Stimulated activated CD4-positive, alpha-beta T cell treated with anti-CD3 and anti-CD28 coated beads, Interleukin-1b, Interleukin-23, amount 100 ng/mL, for 4 hours (primary cell): ENCODE measurements around the gene LSM14B.
"Not testable (repeated sequence)": the region's sequence is repeated elsewhere in the genome, so short reads cannot be mapped to it uniquely, and the experiment has no call there.

ENCODE experiments used
- DNase-seq, 2 donors: peaks; one replicate each; pipeline ENCODE4 v3.0.0-alpha.2; 2020; ENCODE audit warnings: low read depth in 2 of 2

The LSM14B gene

DNA sequence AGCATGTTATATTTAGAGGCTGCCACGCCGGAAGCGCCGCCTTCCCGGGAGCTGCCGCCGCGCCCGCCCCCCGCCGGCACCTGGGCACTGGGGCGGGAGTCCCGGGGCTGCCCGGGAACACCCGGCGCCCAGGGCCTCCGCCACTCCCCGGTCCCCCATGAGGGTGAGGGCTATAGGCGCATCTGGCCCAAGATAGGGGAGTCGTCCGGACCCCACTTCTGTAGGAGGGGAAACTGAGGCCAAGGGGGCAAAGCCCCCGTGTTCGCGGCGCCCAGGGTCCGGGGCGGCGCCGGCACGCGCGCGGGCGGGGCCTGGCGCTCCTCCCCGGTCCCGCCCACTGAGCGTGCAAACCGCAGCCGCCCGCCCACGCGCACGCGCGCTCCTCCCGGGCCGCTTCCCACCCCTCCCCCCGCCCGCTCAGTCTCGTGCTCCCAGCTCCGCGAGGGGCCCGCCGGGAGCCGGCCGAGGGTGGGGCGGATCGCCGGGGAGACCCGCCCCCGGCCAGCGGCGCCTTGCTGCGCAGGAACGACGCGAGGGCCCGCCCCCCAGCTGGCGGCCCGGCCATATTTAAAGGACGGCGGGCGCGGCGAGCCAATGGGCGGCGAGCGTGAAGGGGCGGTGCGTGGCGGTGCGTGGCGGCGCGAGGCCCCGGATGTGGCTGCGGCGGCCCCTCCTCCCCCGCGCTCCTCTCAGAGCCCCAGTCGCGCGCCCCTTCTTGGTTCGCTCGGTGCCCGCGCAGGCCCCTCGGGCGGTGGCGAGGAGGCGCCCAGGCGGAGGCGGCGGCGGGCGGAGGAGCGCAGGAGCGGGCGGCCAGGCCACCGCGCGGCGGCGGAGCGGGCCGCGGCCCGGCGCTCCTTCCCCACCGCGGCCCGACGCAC lies at the start of gene LSM14B:
LSM14B (plus strand) TSS at position 700 of the 878 bp plus-strand sequence. CDS start 192 bp downstream, outside the sequence.
- DNase-seq = peak; percentile 98 to 99

DNA sequence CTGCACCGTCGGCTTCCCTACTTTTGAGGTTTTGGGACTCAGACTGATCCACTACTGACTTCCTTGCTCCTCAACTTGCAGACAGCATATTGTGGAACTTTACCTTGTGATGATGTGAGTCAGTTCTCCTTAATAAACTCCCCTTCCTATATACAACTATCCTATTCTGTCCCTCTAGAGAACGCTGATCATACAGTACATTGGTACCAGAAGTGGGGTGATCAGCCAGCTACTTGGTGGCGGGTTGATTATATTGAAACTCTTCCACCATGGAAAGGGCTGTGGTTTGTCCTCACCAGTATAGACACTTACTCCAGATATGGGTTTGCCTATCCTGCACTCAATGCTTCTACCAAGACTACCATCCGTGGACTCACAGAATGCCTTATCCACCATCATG lies 49.0 kb upstream of the LSM14B start:
- no peak for DNase-seq

DNA sequence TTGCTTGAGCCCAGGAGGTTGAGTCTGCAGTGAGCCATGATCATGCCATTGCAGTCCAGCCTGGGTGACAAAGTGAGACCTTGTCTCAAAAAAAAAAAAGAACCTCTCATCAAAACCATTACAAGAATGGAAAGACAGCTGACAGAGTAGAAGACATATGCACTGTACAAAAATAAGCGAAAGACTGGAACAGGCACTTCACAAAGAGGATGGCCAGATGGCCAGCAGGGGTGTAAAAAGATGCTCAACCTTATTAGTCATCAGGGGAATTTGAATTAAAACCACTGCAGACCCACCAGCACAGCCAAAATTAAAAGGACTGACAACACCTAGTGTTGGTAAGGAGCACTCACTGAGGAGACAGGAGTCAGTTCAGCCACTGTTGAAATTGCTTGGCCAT lies 43.1 kb upstream of the LSM14B start:
- DNase-seq = no peak

DNA sequence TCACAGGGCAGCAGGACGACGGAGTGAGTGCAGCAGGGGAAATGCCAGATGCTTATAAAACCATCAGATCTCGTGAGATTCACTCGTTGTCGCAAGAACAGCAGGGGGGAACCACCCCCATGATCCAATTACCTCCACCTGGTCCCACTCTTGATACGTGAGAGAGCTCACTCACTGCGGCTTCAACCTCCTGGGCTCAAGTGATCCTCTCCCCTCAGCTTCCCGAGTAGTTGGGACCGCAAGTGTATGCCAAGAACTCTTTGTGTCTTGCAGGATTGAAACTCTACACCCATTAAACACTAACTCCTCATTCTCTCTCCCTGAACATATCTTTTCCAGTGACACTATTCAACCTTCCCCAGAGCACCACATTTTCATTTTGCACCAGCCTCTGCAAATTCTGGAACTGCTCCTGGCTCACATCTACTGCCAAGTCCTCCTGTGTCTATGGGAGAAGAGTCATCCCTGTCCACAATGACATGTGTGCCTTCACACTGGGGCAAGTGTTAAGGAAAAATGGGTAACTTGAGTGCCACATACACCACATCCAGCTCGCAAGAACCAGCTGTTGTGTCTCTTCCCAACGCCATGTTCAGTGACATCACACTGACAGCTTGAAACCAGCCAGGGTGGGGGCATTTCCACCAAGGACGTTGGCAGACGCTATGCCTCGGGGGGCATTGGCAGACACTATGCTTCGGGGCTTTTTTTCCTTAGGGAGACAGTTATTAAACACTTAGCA lies 41.9 kb upstream of the LSM14B start:
- no peak for DNase-seq

DNA sequence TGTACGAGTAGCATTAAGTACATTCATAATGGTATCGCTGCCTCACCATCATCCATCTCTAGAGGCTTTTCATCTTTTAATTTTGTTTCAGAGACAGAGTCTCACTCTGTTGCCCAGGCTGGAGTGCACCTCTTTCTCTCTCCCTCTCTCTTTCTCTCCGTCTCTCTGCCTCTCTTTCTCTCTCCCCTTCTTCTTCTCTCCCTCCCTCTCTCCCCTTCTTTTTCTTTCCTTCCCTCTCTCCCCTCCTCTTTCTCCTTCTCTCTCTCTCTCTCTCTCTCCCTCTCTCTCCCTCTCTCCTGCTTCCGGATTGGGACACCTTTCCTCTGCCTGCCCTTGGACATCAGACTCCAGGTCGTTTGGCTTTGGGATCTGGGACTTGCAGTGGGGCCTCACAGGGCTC lies 39.0 kb upstream of the LSM14B start:
- DNase-seq = no peak

DNA sequence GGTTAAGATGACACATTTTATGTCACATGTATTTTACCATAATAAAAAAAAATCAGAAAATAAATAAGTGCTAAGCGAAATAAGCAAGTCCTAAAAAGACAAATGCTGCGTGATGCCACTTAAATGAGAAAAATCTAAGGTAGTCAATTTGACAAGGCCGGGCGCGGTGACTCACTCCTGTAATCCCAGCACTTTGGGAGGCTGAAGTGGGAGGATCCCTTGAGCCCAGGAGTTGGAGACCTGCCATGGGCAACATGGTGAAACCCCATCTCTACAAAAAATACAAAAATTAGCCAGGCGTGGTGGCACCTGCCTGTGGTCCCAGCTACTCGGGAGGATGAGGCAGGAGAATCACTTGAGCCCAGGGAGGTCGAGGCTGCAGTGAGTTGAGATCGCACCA lies 38.1 kb upstream of the LSM14B start:
- not testable (repeated sequence) for DNase-seq

DNA sequence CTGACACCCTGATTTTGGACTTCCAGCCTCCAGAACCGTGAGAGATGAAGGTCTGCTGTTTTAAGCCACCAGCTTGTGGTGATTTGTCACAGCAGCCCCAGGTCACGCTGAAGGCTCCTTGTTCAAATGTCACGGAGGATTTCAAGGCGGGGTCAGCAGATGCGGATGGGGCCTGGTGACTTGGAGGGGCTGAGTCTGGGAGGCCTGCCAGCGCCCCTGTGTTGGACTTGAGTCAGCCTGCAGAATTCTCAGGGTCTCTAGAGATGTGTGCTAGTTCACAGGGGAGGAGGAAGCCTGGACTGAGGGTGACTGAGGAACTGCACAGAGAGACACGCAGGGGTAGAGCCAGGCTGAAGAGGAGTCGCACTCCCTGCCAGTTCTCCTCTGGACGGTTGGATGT lies 37.1 kb upstream of the LSM14B start:
- no peak for DNase-seq

DNA sequence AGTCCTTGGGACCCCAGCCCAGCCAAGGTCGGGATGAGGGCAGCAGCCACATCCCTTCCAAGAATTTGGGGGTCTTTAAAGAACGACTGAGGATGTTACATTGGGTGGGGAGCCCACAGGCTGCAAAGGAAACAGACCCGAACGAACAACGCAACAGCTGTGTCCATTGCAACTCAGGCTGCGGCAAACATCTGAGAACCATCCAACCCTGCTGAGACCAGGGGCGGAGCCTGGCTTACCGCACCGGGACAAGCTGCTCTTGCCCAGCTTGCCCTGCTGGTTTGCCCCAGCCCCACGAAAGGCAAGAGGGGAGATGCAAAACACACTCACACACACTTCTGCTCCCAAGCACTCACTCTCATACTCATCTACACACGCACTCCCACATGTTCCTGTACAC lies 35.0 kb upstream of the LSM14B start:
- DNase-seq = no peak

DNA sequence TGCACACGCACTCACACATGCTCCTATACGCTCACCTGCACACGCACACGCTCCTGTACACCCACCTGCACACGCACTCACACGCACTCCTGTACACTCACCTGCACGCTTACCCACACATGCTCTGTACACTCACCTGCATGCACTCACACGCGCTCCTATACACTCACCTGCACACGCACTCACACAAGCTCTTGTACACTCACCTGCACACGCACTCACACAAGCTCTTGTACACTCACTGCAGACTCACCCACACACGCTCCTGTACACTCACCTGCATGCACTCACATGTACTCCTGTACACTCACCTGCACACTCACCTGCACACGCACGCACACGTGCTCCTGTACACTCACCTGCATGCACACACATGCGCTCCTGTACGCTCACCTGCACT lies 34.6 kb upstream of the LSM14B start:
- DNase-seq = no peak

DNA sequence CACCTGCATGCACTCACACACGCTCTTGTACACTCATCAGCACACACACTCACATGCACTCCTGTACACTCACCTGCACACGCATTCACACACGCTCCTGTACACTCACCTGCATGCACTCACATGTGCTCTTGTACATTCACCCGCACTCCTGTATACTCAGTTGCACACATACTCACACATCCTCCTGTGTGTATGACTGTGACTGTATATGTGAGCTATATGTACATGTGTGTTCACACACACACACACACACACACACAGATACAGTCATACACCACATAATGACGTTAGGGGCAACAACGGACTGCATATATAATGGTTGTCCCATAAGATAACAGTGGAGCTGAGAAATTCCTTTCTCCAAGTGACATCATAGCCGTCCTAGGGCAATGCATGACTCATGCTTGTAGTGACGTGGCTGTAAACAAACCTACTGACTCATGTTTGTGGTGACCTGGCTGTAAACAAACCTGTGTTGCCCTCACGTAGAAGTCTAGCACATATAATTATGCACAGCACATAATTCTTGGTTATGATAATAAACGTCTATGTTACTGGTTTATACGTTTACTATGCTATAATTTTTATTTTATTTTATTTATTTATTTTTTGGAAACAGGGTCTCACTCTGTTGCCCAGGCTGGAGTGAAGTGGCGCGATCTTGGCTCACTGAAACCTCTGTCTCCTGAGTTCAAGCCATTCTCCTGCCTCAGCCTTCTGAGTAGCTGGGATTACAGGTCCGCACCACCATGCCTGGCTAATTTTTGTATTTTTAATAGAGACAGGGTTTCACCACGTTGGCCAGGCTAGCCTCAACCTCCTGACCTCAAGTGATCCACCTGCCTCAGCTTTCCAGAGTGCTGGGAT lies 33.8 kb upstream of the LSM14B start:
- DNase-seq = no peak

DNA sequence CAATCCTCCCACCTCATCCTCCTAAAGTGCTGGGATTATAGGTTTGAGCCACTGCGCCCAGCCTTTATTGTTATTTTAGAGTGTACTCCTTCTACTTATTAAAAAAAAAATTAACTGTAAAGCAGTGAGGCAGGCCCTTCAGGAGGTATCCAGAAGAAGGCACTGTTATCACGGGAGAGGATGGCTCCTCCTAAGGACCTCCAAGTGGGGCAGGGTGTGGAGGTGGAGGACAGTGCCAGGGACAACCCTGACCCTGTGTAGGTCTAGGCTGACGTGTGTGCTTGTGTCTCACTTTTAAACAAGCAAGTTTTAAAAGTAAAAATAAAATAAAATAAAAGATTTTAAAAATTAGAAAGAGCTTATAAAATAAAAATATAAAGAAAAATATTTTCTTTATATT lies 32.9 kb upstream of the LSM14B start:
- no peak for DNase-seq

DNA sequence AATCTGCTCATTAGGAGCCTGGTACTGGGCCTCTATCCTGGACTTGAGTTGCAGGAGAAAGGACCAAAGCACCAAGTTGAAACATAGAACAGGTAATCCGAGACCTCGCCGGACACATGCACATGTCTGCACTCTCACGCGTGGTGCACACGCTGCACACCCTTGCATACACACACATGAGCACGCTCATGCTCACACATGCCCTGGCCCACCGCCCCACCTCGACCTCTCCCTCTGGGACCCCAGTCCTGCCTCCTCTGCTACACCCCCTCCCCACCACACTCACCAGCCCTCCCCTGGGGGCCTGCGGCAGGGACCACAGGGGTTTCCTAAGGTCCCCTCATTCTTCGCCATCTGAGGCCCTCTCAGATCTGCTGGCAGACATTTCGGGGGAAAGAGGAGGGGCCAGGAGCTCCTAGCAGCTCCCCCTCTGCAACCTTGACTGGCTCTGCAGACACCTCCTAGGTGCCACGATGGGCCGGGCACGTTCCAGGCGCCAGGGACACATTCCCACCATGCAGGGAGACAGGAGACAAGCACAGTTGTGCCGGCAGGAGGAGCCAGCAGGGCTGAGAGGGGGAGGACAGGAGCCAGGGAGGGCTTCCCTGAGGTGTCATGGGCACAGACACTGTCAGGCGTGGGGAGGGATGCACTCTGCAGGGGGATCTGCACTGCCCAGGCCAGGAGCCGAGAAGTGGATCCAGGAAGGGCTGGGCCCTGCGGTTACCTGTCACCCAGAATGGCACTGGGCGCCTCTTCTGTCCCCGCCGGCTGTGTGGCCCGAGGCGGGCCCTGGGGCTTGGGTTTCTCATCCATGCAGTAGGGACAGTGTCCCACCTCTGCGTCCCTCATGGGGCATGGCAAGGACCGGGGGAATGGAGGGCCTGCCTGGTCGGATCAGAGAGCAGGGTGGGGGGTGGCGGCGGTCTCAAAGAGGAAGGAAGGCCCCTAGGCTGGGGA lies 25.6 kb upstream of the LSM14B start:
- no peak for DNase-seq

DNA sequence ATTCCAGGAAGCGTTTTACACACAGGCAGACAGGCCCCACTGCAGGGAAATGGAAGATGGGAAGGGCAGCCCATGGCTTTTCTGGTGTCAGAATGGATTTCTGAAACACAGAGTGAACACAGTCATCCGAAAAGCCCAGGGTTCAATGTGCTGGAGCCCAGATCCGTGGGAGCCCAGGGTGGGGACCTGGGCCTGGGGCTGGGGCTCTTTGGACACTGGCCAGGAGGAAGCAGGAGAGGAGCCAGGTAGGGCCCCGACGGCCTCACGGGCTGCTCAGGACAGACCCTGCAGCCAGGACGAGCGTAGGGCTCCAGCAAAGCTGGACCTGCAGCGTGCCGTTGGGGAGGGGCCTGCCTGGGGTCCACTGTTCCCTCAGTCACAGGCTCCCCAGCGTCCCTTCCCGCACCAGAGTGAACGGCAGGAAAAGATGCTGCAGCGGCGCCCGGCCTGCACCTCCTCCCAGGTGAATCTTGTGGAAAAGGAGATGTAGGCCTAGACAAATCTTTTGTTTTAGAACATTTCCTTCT lies 24.3 kb upstream of the LSM14B start:
- no peak for DNase-seq

DNA sequence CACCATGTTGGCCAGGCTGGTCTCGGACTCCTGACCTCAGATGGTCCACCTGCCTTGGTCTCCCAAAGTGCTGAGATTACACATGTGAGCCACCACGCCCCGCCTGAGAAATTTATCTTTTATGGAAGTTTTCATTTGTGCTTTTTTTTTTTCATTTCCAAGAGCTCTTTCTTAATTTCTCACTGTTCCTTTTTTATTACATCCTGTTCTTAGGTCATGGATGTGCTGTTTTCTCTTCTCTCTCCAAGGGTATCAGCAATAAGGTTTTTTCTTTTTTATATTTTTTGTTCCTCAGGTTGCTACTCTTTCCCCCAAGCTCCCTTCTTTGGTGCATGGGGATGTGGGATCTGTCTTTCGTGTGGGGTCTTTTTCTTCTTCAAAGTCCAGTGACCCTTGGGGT lies 21.2 kb upstream of the LSM14B start:
- no peak for DNase-seq

DNA sequence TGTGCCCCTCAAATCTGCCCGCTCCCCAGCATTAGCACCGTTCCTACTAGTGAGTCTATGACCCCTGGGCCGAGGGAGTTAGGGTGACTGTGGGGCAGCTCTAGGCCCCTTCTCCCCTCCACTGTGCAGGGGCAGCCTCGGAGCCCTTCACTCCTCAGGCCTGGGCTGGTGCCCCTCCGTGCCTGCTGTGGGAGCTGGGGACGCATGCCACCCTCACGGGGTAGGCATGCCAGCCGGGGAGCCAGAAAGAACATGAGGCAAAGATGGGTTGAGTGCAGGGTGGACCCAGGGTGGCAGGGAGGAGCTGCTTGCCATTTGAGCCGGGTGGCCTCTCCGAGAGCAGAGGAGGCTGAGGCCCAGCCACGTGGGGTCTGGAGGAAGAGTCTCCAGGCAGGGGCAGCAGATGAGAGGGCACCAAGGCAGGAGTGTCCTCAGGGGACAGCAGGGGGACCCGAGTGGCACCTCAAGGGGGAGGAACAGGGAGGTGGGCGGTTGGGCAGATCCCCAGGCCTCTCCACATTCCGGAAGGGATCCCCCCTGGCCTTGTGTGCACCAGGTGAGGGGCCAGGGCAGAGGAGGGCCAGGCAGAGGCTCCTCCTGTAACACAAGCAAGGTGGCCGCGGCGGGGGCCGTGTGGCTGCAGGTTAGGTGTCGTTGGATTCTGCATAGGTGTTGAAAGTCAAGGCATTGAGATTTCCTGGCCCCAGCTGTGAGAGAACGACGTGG lies 18.6 kb upstream of the LSM14B start:
- no peak for DNase-seq

DNA sequence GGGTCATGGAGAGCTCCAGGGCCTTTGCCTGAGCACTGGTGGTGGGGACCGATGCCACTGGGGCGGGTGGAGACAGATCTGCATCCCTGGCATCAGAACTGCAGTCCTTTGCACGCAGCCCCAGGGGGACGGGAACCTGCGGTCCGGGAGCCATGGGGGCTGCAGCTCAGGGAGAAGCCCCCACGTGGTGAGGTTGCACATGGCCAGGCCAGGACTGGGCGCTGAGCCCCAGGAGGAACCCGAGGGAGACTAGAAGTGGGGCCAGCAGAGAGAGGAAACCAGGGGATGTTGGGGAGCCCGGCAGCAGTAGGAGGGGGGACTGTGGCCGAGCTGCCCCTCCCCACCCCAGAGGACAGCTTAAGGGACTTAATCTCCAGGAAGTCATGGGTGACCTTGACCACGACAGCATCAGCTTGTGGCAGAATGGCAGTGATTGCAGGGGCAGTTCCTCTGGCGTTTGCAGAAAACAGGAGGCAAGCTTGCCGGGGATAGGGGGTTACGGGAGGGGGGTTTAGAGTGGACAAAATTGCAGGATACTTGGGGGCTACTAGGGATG lies 18.0 kb upstream of the LSM14B start:
- no peak for DNase-seq

DNA sequence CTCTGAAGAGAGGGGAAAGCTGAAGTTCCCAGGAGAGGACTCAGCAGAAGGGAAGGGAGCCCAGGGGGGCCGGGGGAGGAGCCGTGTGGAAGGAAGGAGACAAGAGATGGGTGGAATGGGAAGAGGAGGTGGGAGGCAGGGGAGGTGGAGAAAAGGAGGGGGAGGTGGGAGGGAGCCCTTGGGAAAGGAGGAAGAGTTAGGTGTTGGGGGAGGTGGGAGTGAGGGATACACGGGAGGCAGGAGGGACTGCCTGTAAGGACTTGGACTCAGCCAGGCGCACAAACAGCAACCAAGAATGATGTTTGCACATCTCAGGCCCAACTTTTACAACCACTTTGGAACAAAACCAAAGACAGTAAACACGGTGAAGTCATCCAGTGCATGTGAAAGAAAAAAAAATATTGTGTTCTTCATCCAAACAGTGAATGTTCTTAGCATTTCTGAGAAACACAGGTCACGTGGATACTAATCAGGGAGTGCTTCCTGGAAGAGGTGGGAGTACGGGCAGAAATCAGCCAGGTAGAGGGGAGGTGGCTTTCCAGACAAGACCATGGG lies 17.4 kb upstream of the LSM14B start:
- DNase-seq = no peak

DNA sequence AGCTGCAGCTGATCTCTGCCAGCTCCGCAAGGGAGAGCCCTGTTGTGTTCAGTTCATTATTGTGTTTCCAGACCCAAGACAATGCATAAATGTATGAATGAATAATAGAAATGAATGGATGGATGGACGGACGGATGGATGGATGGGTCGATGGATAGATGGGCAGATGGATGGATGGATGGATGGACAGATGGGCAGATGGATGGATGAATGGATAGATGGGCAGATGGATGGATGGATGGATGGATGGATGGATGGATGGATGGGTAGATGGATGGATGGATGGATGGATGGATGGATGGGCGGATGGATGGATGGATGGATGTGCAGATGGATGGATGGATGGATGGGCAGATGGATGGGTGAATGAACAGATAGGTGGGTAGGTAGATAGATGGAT lies 16.7 kb upstream of the LSM14B start:
- no peak for DNase-seq

DNA sequence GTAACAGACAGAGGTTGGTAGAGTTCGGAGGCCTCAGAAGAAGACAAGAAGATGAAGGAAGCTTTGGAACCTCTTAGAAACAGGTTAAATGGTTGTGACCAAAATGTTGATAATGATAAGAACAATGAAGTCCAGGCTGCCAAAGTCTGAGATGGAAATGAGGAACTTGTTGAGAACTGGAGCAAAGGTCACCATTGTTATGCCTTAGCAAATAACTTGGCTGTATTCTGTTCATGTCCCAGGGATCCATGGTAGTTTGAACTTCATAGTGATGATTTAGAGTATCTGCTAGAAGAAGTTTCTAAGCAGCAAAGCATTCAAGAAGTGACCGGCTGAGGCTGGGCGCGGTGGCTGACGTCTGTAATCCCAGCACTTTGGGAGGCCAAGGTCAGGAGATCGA lies 11.1 kb upstream of the LSM14B start:
- no peak for DNase-seq
